Nephron progenitor cell (in vitro differentiated cells): Measurements from ENCODE around the gene SH3RF2.
"Not testable (repeated sequence)": the region's sequence is repeated elsewhere in the genome, so short reads cannot be mapped to it uniquely, and the experiment has no call there.

Source experiments
- DNase-seq: peaks from one replicate; pipeline ENCODE4 v3.0.0; 2021
- H3K27ac Mint-ChIP-seq: 2 replicates; pipeline ENCODE4 v1.8.0; 2021; ENCODE audit warnings: mild to moderate bottlenecking, moderate library complexity, mixed read lengths
- H3K27me3 Mint-ChIP-seq: 2 replicates; pipeline ENCODE4 v1.8.0; 2021; ENCODE audit warnings: mild to moderate bottlenecking, low read depth, mixed read lengths; ENCODE audit not compliant: poor library complexity
- H3K36me3 Mint-ChIP-seq: 2 replicates; pipeline ENCODE4 v1.8.0; 2021; ENCODE audit warnings: low read depth, mixed read lengths
- H3K4me1 Mint-ChIP-seq: 2 replicates; pipeline ENCODE4 v1.8.0; 2021; ENCODE audit warnings: mixed read lengths
- H3K4me3 Mint-ChIP-seq: 2 replicates; pipeline ENCODE4 v1.8.0; 2021; ENCODE audit warnings: mild to moderate bottlenecking, moderate library complexity, mixed read lengths
- H3K9me3 Mint-ChIP-seq: 2 replicates; pipeline ENCODE4 v1.8.0; 2021; ENCODE audit warnings: mild to moderate bottlenecking, moderate library complexity, mixed read lengths
- CTCF ChIP-seq: fragments of 200-600 bp; sonication (generic); IDR thresholded peaks from 2 replicates; pipeline ENCODE4 v1.5.0; 2021; ENCODE audit warnings: antibody characterized with exemption

The SH3RF2 gene

DNA sequence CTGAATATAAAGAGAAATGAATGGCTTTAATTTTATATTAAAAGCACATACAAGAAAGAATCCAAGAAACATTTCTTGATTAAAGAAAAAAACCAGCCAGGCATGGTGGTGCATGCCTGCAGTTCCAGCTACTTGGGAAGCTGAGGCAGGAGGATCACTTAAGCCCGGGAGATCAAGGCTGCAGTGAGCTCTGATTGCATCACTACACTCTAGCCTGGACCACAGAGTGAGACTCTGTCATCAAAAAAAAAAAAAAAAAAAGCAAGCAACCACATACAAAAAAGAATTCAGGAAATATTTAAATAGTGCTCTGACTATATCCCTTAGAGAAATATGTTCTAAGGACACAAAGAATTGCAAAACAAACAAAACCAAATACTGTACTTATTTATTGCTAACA lies 171.5 kb downstream of the SH3RF2 start:
- Mint-ChIP-seq H3K9me3 (no peaks in the 10 kb centered on the region), H3K4me3 (no peak overlapping the region), H3K27me3 (no peaks in the 10 kb centered on the region), H3K36me3 (peaks cover 33% of the 10 kb centered on the region), H3K27ac (no peak overlapping the region), H3K4me1 (no peaks in the 10 kb centered on the region)
- TF ChIP-seq CTCF: no peak
- DNase-seq: no peak

DNA sequence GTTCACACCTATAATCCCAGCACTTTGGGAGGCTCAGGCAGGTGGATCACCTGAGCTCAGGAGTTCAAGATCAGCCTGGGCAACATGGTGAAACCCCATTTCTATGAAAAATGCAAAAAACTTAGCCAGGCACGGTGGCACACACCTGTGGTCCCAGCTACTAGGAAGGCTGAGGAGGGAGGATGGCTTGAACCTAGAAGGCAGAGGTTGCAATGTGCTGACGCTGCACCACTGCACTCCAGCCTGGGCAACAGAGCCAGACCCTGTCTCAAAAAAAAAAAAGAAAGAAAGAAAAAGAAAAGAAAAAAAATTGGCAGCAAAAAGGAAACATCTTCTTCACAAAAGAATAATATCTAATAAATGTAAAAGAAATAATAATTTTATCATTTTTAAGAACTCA lies 172.5 kb downstream of the SH3RF2 start:
- DNase-seq, H3K27me3 Mint-ChIP-seq, H3K27ac Mint-ChIP-seq, H3K4me3 Mint-ChIP-seq, H3K4me1 Mint-ChIP-seq, H3K9me3 Mint-ChIP-seq: not testable (repeated sequence)
- H3K36me3 Mint-ChIP-seq: peaks cover 35% of the 10 kb centered on the region

DNA sequence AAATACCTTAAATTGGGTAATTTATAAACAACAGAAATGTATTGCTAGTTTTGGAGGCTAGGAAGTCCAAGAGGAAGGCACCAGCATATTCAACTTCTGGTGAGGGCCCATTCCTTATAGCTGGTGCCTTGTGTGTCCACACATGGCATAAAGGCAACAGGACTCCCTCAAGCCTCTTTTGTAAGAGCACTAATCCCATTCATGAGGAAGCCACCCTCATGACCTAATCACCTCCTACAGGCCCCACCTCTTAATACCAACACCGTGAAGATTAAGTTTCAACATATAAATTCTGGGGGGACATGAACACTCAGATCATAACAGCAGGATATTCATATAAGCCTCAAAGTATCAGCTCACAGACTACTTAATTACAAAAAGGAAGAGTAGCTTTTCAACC lies 173.0 kb downstream of the SH3RF2 start:
- no peaks in the 10 kb centered on the region for H3K27me3 Mint-ChIP-seq
- peaks cover 34% of the 10 kb centered on the region for H3K36me3 Mint-ChIP-seq
- no peaks in the 10 kb centered on the region for H3K4me1 Mint-ChIP-seq
- H3K4me3 Mint-ChIP-seq: no peak overlapping the region
- DNase-seq: no peak
- no peaks in the 10 kb centered on the region for H3K9me3 Mint-ChIP-seq
- no peak overlapping the region for H3K27ac Mint-ChIP-seq
- no peak for TF ChIP-seq CTCF

- TF ChIP-seq CTCF: no peak
- Mint-ChIP-seq H3K36me3 (peaks cover 41% of the 10 kb centered on the region), H3K27me3 (no peaks in the 10 kb centered on the region), H3K4me1 (no peaks in the 10 kb centered on the region), H3K9me3 (no peaks in the 10 kb centered on the region), H3K27ac (no peak overlapping the region), H3K4me3 (no peak overlapping the region)
- no peak for DNase-seq
Measured at GRCh38 chr5:146111409-146111808, 175.0 kb downstream of the SH3RF2 start.

DNA sequence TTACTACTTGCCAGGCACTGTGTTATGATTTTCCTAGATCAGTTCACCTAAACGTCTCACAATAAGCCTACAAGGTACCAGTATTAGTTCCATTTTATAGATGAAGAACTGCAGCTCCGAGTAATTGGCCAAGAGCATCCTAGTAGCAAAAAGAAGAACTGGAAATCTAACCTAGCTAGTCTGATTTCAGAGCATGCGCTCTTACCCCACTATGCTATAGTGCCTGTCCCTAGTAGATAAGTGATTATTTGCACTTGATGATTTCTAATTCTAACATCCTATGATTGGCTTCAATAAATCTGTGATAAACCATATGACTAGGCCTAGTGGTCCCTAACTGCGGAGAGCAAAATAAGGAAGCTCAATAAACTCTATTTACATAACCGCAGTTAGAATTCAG lies 176.1 kb downstream of the SH3RF2 start:
- H3K4me1 Mint-ChIP-seq: no peaks in the 10 kb centered on the region
- H3K4me3 Mint-ChIP-seq: no peak overlapping the region
- TF ChIP-seq CTCF: no peak
- no peak for DNase-seq
- no peaks in the 10 kb centered on the region for H3K9me3 Mint-ChIP-seq
- peaks cover 41% of the 10 kb centered on the region for H3K36me3 Mint-ChIP-seq
- no peaks in the 10 kb centered on the region for H3K27me3 Mint-ChIP-seq
- H3K27ac Mint-ChIP-seq: no peak overlapping the region
